GM19468 (cell line): ENCODE data around the gene PHETA2.

Source experiments
- ATAC-seq: cut with Tn5 transposase; IDR thresholded peaks from one replicate; pipeline ENCODE4 v1.9.1; 2021; ENCODE audit warnings: mild to moderate bottlenecking, moderate library complexity, moderate number of reproducible peaks; ENCODE audit not compliant: unreplicated experiment; ENCODE audit errors: extremely low read depth

Gene PHETA2, protein sequence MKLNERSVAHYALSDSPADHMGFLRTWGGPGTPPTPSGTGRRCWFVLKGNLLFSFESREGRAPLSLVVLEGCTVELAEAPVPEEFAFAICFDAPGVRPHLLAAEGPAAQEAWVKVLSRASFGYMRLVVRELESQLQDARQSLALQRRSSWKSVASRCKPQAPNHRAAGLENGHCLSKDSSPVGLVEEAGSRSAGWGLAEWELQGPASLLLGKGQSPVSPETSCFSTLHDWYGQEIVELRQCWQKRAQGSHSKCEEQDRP

DNA sequence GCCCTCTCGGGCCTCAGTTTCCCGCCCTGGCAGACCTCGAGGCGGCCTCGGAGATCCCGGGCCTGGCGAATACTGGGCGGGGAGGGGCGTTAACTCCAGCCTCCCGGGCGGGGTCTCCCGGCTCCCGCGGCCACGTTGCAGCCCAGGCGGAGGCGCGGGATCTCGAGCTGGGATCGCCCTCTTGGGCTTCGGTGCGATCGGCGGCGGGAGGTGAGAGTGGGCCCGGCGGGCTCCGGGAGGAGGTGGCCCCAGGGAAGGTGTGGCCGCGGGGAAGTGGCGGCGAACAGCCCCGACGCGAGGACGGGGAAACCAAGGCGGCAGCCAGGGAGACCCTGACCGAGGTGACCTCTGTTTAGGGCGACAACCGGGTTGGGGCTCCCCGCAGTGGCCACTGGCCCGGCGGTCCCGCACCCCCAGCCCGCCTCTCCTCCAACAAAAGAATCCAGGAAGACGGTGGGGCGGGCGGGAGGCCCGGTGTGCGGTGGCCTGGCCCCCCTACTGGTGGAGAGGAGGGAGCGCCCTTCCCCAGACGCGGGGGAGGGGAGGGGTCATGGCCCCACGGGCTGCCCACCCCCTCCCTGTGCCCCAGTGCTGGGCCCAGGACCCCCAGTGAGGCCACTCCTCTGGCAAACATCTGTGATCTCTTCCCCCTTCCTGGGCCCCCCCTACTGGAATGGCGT is at the start of gene PHETA2:
PHETA2 (plus strand) TSS at position 117 of the 680 bp plus-strand sequence. CDS start 3,046 bp downstream, outside the sequence.
- ATAC-seq, result no peak

DNA sequence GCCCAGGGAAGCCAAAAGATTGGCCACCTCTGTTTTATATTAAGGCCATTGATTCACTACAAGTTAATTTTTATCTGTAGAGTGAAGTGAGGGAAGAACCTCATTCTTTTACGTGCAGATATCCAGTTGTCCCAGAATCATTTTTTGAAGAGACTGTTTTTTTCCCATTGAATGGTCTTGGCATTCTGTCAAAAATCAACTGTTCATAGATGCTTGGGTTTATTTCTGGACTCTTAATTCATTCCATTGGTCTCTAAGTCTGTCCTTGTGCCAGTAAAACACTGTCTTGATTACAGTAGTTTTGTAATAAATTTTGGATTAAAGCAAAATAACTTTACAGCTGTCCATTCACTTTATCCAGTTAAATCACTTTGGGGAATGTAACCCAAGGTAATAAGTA is 48.6 kb upstream of the PHETA2 start:
- ATAC-seq, result no peak

DNA sequence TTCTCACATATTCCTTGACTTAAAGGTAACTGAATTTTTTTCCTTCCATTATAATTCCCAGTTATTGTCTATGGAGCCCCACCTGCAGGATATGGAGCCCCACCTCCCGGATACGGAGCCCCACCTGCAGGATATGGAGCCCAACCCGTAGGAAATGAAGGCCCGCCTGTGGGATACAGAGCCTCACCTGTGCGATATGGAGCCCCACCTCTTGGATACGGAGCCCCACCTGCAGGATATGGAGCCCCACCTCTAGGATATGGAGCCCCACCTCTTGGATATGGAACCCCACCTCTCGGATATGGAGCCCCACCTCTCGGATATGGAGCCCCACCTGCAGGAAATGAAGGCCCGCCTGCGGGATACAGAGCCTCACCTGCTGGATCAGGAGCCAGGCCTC is 47.3 kb upstream of the PHETA2 start:
- no peak for ATAC-seq

DNA sequence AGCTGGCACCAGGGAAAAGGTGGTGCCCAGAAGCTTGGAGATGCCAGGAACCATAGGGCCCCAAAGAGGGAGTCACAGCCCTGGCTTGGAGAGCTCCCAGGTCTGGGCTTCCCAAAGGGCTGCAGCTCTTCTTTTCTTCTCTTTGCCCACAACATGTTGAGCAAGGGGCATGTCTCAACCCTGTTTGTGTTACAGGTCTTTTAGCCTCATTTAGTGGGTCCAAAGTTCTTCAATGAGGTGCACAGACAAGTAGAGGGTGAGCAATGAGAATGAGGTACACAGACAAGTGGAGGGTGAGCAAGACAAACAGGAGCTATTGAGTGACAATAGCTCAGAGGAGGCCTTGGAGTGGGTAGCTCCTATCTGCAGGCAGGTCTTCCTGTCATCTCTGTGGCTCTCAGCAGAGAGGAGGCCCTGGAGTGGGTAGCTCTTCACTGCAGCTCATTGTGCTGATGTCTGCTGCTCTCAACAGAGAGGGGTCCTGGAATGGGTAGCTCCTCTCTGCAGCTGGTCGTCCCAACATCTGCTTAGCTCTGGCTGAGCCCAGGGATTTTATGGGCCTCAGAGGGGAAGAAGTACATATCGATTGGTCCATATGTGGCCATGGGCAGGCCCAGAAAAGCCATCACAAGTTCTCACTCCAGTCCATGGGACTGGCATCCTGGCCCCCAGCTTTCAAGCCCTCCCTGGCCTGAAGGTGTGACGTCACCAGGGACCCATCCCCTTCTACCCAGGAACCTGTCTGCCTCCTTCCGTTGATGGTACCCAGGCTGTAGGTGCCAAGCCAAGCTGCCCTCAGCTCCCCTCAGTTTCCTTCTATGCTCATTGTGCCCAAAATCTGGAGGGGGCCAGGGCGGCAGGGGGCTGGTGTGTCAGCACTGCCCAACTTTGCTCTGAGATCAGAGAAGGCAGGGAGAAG is 40.5 kb upstream of the PHETA2 start:
- no peak for ATAC-seq

DNA sequence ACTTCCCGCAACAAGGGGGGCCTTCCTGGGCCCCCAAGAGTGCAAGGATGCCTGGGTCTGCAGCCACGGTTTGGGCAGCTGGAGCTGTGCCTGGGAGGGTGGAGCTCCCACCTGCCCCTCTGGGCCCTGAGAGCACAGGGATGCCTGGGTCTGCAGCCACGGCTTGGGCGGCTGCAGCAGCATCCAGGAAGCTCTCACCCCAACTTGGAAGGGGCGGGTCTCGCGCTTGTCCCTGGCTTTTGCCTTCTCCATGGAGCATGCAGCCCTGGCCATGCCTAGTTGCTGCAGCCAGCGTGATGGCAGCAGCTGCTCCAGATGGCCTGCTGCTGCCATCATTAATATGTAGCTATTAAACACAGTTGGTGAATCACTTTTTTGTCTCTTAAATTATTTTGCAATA is 38.8 kb upstream of the PHETA2 start:
- ATAC-seq, result no peak

DNA sequence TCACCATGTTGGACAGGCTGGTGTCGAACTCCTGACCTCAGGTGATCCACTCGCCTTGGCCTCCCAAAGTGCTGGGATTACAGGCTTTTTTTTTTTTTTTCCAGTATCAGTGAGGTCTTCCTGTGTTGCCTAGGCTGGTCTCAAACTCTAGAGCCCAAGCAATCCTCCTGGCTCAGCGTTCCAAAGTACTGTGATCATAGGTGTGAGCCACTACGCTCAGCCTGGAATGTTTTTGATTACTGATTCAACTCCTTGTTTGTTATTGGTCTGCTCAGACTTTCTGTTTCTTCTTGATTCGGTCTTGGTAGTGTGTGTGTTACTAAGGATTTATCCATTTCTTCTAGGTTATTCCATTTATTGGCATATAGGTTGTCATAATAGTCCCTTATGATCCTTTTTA is 34.8 kb upstream of the PHETA2 start:
- no peak for ATAC-seq

DNA sequence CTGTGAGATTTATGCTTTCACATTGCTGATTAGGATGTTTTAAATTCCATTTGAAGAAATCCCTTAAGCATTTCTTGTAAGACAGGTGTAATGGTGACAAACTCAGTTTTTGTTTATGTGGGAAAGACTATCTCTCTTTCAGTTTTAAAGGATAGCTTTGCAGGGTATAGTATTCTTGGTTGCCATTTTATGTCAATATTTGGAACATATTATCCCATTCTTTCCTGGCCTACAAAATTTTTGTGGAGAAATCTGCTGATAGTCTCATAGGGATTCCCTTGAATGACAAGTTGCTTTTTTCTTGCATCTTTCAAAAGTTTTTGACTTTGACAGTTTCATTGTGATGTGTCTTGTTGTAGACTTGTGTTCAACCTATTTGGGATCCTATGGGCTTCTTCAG is 32.3 kb upstream of the PHETA2 start:
- no peak for ATAC-seq

DNA sequence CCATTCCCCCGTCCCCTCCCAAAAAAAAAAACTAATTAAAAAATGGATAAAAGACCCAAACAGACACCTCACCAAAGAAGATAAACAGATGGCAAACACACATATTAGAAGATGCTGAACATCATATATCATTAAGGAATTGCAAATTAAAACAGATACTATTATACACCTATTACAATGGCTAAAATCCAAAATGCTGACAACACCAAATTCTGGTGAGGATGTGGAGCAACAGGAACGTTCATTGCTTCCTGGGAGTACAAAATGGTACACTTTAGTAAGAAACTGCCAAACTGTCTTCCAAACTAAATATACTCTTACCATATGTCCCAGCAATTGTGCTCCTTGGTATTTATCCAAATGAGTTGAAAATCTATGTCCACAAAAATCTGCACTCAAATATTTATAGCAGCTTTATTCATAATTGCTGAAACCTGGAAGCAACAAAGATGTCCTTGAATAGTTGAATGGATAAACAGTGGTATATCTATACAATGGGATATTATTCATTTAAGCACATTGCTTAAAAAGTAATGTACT is 23.3 kb upstream of the PHETA2 start:
- ATAC-seq, result no peak

DNA sequence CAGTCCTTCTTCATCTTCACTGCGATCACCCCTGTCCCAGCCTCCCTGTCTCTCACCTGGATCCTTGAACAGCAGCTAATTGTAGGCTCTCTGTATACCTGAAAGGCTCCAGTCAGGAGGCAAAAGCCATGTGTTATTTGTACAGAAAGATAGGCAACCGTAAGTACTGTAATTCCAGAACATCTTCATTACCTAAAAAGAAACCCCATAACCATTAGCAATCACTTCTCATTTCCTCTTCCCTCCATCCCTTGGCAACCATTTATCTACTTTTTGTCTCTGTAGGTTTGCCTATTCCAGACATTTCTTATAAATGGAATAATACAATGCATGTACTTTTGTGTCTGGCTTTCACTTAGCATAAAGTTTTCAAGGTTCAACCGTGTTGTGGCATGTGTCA is 21.3 kb upstream of the PHETA2 start:
- no peak for ATAC-seq

DNA sequence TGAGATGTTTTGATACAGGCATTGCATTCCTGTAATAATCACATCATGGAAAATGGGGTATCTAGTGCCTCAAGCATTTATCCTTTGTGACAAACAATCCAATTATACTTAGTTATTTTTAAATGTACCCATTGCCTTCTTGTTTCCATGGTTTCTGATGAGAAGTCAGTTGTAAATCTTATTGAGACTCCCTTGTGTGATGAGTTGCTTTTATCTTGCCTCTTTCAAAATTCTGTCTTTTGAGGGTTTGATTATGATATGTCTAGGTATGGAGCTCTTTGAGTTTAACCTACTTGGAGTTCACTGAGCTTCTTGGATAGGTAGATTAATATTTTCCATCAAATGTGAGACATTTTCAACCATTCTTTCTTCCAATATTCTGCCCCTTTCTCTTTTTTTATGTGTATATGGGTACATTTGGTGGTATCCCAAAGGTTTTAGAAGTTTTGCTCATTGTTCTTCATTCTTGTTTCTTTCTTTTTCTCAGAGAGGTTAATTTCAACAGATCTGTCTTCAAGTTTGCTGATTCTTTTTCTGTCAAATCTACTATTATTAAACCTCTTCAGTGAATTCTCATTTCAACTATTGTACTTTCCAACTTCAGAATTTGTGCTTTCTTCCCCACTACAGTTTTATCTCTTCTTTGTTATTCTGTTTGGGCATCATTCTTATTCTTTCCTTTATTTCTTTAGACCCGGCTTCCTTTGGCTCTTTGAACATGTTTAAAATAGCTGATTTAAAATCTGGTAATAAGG is 17.1 kb upstream of the PHETA2 start:
- ATAC-seq, result no peak

DNA sequence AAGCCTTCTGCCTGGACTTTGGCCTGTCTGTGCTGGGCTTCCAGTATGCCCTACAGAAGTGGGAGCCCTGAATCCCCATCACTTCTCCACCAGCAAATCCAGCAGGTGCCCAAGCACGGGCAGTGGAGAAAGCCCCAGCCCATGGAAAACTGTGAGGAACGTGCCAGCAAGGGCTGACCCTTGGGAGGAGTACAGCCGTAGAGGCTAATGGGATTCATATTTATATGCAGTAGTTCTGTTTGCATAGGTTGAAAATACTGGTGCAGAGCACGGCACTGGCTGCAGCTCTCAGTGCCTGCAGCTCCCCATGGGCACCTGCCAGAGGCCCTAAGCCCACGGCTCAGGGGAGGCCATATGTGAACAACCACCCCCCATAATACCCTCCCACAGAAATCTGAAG is 13.6 kb upstream of the PHETA2 start:
- no peak for ATAC-seq

DNA sequence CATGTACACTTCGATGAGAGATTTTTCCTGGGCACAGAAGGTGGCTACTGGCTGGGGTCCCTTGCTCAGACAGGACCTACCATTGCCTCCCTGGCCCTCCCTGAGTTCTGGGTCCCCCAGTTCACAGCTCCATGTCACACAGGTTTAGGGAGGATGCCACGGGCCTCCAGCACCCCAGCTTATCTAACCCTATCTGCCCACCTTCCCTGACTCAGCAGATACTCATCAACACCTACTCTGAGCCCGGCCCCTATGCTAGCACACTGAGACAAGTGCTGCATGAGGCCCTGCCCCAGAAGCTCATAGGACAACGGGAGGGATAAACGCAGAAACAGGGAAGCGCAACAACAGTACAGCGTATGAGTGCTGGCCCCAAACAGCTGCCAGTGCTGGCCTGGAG is 13.0 kb upstream of the PHETA2 start:
- ATAC-seq, result no peak

DNA sequence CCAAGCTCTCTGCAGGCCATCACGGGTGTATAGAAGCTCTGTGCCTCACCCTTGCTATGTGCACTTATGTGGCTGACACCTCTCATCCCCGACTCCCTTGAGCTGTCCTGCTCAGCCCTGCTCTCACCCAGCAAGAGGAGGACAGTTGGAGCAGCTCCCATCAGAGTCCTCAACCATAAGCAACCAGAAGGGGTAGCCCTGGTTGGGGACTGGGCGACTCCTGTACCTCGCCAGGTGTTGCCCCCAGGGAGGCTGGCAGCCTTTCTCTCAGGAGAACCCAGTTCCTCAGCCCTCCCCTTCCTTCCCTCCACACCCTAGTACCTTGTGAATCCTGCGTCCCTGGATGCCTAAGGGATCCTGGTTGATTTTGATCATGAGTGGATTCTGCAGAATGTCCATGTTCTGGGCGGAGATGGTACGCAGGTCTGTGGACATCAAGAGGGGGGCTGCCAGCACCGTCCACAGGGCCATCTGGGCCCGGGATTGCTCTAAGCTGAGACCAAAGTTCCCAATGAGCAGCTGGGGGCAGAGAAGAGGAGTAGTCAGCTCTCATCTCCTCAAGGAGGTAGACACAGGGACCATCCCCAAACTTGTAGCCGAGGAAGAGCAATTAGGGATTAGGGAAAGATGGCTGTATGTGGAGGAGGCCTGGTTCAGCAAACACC is 11.4 kb upstream of the PHETA2 start:
- no peak for ATAC-seq

DNA sequence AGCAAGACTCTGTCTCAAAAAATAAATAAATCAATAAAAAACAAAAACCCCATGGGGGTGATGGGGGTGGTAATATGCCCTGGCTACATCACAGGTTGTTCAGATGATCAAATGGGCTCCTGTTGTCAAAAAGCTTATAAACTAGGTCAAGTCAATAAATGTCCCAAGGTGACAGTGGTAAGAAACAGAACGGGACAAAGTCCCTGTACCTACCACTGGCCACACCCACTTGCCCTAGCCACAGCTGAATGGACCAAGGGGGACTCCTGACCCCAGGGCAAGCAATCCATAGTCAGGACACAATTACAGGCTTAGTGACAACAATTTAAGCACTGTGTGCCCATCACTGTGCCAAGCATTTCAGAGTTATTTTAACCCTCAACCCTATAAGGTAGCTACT is 9.4 kb upstream of the PHETA2 start:
- ATAC-seq, result no peak

DNA sequence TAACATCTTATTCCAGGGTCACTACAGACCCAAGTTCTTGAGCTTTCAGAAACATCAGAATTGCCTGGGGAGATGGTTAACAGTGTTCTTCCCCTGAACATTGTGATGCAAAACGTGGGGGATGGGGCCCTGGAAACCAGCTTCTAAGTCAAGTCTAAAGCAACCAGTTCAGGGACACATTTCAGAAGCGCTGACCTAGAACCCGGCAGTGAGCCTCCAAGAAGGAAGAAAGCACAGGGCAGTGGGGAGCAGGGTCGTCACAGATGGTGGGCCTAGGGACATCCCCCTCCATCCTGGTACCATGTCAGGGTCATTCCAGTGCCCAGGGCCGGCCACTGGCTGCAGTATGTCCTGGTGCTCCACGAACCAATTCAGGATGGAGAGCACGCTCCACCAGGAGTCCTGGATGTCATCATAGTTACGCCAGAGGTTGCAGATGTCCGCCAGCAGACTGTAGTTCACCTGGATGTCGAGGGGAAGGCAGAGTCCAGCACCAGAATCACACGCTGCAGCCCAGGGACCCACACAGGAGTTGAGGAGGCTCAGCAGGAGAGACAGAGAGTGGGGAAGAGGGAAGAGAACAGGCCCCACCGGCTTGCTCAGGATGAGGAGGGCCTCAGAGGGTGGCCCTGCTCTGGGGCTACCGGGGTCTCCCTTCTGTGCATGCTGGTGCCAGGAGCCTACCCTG is 8.5 kb upstream of the PHETA2 start:
- no peak for ATAC-seq

DNA sequence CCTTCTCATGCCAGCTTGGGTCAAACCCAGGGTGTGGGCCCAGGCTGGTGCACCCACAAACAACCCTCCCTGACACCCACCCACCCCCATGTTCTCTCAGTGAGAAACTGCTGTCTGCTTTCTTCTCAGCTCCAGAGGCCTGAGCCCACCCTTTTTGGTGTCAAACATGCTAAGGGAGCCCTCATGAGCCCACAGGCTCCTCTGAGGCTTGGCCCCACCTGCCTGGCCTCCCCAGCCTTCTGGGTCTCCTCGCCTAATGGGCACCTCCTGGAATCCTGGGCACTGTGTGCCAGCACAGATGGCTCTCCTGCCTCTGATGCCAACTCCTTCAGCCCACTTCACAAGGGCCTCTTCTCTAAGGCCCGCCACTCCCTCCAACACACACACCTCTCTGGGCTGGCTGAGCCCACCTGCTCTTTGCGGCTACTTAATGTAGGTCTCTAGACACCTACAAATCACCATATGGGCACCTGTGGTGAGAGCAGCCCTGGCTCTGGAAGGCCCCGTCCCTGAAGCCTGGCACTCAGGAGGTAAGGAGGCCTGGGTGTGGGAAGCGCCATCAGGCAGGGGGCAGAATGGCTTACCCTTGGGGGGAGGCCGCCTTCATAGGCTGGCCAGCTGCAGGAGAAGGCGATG is 7.8 kb upstream of the PHETA2 start:
- no peak for ATAC-seq

DNA sequence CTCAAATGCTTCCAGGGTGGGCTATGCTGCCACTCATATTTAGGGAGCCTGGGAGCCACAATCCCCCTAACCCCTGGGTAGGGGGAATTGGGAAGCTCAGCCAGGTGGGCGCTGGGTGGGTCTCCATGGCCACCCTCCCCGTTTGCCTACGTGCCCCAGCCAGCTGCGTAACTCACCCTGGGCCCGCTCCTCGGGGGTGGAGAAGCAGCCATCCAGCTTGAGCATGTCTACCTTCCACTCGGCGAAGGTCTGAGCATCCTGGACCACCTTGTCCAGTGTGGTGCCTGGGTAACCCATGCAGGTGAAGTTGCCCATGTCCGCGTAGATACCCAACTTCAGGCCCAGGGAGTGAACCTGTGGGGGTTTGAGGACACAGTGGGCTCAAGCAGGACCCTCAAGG is 7.1 kb upstream of the PHETA2 start:
- ATAC-seq, result no peak

DNA sequence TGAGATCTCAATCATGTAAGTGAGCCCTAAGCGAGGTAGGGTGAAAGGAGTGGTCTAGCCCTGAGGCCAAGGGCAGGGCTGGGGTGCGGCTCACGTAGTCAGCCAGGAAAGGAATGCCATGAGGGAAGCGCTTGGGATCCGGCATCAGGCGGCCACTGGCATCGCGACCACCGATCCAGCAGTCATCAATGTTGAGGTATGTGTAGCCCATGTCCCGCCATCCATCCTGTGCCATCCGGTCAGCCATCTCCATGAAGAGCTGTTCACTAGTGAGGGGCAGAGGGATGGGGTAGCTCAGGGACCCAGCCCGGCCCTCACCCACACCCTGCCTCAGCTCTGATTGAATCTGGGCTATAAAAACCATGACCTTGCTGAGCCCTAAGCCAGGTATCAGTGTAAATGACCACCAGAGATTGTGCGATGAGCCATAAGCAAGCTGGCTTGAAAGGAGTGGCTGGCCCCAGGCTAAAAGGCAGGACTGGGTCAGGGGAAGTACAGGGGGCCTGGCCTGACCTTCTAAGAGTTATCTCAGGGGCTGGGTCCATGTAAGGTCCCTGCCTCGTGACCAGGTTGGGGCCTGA is 6.3 kb upstream of the PHETA2 start:
- no peak for ATAC-seq
